GM18499 (cell line): Measurements from ENCODE around the gene MYH10.
"Not testable (repeated sequence)": the region's sequence is repeated elsewhere in the genome, so short reads cannot be mapped to it uniquely, and the experiment has no call there.

Source experiments
- ATAC-seq: cut with Tn5 transposase; IDR thresholded peaks from one replicate; pipeline ENCODE4 v1.9.1; 2021; ENCODE audit warnings: moderate number of reproducible peaks; ENCODE audit not compliant: insufficient read depth, unreplicated experiment

The MYH10 gene

DNA sequence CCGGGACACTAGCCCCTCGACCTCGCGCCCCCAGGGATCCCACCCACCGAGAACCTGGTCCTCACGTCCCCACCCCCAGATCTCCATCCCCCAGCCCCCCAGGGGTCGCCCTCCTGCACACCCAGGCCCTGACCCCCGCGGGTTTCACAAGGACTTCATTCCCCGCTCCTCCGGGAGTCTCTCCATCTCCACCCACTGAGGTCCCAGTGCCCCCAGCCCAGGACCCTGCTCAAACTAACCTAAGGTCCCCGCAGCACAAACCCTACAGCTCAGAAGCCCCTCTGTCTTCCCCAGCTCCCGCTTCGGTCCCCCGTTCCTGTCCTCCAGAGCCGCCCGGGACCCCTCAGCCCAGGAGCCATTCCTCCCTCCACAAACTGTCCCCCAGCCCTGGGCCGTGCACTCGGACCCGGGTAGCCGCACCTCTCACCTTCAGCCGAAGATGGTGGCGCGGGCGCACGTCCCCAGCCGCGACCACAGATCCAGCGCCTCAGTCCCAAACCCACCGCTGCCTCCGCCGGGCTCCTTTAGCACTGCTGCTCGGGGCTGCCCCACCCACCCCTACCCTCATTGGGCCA is at the start of gene MYH10:
TSS of gene MYH10 (minus strand) at position 499 of the 575 bp plus-strand sequence. CDS start 7,479 bp downstream, outside the sequence.
- ATAC-seq: no peak

GRCh38 chr17:8679126-8679525 is 48.6 kb upstream of the MYH10 start:
- no peak for ATAC-seq

DNA sequence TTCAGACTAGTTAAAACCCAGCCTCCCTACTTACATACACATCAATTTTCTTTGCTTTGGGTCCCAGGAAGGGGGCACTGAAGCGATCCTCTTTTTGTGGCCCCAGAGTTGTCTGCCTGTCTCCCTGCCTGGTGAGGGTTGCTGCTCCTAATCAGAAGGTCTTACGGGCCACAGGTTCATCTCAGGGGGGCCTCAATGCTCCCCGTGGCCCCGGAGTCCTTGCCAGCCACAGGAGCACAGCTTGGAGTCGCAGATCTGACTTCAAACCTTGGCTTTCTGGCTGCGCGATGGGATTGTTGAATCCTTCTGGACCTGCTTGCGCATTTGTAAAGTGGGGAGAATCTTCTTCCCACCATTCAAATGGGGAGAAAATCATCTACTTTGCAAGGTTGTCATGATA is 44.8 kb upstream of the MYH10 start:
- ATAC-seq: no peak

DNA sequence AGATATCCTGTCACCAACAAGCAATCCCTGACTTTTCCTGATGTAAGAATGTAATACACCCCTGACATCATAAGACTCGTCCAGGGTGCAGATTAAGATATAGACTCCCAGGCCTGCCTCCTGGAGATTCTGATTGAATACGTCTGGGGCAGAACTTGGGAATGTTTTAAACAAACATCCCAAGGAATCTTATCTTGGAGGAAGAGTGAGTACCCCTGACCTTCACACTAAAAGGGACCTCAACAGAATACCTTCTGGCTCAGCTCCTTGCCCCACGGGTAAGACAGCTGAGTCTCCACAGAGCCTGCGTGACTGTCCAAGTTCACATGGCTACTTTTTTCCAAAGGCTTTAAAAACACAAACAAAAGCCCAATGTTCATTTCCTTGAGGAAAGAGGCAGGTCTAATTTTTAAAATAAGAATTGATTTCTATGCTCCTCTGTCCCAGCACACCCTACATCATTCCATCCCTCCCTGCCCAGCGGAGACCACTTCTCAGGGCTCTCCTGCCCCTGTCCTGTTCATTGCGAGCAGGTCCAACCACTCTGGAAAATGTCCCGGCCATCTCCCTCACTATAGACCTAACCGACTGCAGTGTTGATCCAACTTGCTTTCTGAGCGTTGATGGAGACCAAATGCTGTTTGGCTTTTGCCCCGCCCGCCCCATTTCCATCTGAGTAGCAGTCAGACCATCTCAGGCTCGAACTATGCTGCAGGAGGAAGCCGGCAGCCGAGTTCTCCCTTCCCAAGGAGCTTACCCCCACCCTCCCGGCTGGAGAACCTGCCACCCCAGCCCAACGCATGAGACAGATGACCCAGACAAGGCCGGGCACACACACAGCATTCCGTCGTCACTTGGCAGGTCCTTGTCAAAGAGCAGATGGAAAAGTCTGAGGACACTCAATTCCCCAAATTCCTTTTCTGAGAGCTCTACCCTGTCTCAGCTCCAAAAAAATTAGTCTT is 44.1 kb upstream of the MYH10 start:
- no peak for ATAC-seq

DNA sequence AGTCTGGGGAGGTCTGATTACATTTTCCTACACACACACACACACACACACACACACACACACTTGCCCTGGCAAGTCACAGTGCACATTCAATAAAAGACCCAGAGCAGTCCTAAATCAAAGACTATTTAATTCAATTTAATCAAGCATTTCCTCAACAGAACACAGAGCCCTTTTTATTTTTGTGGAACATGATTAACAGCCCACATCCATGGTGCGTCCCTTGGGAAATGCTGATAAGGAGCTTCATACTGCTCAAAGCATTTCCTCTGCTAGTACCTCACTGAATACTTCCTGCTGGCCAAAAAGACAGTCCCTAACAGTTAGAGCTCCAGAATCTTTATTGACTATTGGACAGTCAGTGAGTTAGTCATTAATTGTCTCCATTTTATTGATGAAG is 43.1 kb upstream of the MYH10 start:
- ATAC-seq: no peak

DNA sequence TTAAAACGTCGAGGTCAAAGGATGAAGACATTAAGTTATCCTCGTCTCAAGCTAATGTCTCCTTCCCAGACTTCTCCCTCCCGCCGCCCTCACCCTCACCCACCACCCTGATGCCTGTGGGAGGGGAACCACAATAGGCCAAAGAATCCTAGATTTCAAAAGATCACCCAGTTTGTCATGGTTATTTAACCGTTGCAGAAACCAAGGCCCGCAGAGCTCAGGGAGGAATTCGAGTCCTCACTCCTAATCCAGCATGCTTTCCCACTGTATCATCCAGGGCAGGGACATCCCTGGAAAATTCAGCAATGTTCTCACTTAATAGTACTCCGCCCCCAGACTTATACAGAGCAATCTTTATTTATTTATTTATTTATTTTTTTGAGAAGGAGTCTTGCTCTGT is 41.8 kb upstream of the MYH10 start:
- ATAC-seq: no peak

GRCh38 chr17:8670421-8670820 is 39.9 kb upstream of the MYH10 start:
- no peak for ATAC-seq

GRCh38 chr17:8668176-8668740 is 37.7 kb upstream of the MYH10 start:
- ATAC-seq: no peak

DNA sequence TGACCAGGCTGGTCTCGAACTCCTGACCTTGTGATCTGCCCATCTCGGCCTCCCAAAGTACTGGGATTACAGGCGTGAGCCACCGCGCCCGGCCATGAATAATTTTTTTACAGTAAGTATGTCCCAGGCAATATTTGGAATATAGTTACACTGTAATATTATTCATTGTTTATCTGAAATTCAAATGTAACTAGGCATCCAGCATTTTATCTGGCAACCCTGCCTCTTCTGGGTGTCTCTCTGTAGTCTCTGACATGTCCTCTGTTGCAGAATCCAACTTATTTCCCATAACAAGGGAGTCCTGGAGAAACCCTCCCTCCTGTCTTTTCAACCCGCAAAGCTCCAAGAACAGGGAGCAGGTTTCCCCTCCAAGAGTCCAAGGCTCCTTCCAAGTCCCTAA is 36.9 kb upstream of the MYH10 start:
- ATAC-seq: no peak

- no peak for ATAC-seq
These were observed 35.2 kb upstream of the MYH10 start for GRCh38 chr17:8665684-8666083.

- ATAC-seq: no peak
These were observed 34.1 kb upstream of the MYH10 start for GRCh38 chr17:8664456-8665126.

- no peak for ATAC-seq
These were observed 32.4 kb upstream of the MYH10 start for GRCh38 chr17:8662973-8663372.

DNA sequence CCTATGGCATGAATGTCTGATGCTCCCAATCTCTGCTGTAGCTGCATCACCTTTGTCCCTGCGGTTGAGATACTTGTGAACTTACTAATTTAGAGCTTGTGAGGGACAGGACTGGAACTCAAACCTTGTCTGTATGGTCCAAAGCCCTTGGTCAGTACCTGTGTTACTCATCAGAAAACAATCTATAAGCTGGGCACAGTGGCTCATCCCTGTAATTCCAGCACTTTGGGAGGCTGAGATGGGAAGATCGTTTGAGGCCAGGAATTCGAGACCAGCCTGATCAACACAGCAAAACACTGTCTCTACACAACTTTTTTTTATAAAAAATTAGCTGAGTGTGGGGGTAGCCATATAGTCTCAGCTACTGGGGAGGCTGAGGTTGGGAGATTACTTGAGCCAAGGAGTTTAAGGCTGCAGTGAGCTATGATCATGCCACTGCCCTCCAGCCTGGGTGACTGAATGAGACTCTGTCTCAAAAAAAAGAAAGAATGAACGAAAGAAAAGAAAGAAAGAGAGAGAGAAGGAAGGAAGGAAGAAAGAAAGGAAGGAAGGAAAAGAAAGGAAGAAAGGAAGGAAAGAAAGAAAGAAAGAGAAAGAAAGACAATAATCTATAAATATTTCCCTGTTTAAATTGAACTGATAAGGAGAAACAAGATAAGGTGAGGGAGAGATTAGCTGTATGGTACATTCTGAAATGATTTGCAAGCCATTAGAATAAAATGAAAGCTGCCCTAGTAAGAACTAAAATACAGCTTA is 31.7 kb upstream of the MYH10 start:
- no peak for ATAC-seq

DNA sequence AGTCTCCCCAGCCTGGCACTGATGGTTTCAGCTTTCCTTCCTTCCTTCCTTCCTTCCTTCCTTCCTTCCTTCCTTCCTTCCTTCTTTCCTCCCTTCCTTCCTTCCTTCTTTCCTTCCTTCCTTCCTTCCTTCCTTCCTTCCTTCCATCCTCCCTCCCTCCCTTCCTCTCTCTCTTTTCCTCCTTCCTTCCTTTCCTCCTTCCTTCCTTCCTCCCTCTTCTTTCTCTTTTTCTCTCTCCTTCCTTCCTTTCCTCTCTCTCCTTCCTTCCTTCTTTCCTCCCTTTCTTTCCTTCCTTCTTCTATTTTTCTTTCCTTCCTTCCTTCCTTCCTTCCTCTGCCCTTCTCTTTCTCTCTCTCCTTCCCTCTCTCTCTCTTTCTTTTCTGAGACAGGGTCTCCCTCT is 30.2 kb upstream of the MYH10 start:
- ATAC-seq: not testable (repeated sequence)

- no peak for ATAC-seq
These were observed 29.4 kb upstream of the MYH10 start for GRCh38 chr17:8659758-8660410.

DNA sequence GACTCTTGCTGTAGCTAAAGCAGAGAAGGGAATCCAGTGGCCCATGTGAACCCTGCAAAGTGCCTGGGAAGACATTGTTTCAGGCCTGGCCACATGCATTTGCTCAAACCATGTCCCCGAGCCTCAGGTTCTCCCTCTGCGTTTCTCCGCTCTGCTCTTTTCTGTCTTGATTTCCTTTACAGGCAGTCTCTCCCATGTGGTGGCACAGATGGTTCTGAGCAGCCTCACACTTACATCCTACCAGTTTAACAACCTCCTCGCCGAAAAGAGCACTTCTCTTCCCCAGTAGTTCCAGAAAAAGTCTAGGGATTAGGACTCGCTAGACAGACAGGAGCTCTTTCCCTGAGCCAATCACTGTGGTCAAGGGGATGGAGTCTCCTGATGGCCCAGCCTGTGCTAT is 28.3 kb upstream of the MYH10 start:
- no peak for ATAC-seq

- ATAC-seq: no peak
These were observed 26.2 kb upstream of the MYH10 start for GRCh38 chr17:8656693-8657092.

GRCh38 chr17:8654822-8655221 is 24.3 kb upstream of the MYH10 start:
- no peak for ATAC-seq

- no peak for ATAC-seq
These were observed 20.5 kb upstream of the MYH10 start for GRCh38 chr17:8651013-8651412.

- no peak for ATAC-seq
These were observed 19.6 kb upstream of the MYH10 start for GRCh38 chr17:8650119-8650499.
